Measurements from ENCODE around the gene HOXC5.
"Not testable (repeated sequence)": the region's sequence is repeated elsewhere in the genome, so short reads cannot be mapped to it uniquely, and the experiment has no call there.

The HOXC5 gene

DNA sequence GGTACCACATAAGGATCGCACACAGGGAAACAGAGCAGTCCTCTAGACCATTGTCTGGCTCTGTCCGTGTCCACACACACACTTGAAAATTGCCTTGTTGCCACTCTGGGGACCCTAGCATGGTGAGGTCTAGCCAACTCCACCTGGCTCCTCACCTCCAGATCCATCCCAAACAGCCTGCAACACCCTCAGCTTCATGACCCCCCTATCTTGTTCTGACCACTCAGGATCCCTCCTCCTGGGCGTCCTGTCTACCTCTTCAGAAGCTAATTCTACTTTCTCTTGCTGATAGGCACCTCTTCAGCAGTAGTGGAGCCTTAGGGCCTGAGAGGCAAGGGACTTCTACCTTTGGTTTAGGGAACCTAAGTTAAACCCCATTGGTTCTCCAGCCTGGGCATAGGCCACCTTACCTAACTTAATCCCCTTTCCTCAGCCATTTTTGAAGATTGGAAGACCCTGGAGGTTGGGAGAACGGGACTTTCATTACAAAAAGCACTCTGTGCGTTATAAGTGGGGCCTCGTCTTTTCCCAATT, 697 bp upstream of the HOXC5 start:
- no peak for DNase-seq

DNA sequence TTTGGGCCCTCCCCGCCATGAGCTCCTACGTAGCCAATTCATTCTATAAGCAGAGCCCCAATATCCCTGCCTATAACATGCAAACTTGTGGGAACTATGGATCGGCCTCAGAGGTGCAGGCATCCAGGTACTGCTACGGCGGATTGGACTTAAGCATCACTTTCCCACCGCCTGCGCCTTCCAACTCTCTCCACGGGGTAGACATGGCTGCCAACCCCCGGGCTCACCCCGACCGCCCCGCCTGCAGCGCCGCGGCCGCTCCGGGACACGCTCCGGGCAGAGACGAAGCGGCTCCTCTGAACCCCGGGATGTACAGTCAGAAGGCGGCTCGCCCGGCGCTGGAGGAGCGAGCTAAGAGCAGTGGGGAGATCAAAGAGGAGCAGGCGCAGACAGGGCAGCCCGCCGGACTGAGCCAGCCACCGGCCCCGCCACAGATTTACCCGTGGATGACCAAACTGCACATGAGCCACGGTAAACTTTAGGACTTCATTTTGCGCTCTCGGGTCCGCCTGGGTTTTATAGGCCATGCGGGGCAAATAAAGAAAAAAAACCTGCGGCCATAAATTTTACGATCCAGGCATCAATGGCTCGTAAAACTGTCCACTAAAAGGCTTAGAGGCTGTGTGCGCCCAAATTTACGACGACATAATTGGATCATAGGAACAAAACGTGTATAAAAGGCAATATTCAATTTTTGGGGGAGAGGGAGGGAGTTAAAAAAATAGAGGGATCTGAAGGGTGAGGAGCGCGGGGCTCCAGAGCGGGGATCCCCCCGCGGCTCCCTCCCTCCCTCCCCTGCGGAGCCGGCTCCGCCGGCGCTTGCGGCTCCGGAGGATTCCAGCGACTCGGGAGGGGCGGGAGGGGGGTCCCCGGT, 493 bp downstream of the HOXC5 start:
- DNase-seq: no peak

DNA sequence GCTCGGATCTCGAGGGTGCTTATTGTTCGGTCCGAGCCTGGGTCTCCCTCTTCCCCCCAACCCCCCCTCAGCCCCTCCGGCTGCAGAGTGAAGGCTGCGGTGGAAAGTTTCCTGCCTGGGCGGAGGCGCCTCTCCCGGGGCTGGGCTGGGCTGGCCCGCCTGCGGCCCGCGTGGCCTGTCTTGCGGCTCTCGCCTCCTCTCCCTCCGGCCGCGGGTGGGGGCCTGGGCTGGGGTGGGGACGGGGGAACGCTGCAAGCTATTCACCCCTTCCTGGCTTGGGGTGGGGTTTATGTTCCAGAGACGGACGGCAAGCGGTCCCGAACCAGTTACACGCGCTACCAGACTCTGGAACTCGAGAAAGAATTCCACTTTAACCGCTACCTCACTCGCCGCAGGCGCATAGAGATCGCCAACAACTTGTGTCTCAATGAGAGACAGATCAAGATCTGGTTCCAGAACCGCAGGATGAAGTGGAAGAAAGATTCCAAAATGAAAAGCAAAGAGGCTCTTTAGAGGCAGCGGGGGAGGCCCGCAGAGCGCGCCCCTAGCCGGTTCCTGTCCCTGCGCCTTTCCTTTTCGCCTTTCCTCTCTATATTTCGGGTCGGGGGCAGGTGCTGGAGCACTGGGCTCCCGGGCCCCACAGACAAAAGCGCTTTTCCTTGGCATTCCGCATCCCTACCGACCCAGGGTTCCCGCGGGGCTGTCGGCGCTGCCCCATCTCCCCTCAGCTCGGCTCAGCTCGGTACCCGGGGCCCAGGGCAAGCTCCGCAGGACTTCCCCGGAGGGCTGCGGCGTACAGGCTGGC, 1.3 kb downstream of the HOXC5 start:
- no peak for DNase-seq

DNA sequence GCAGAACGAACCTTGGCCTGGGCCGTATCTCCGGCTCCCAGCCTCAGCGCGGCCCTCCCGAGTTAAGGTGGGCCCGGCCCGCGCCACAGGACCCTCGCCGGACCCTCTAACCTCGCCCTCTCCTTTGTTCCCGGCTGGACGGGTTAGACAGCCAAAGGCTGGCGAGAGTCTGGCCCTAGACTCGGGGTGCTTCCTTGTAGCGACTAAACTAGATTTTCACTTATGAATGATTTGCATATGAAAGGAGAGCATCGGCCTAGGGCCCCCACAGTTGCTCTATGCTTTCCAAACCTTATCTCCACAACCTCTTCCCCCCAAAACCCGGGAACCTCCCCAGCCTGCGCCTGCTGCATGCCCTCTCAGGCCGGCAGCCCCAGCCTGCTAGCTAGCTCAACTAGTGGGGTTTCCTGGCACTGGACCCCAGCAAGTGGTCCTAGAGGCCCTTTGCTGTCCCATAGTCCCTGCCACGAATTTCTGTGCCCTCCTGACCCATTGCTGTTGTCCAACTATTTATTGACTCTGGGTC, 2.0 kb downstream of the HOXC5 start:
- DNase-seq: no peak

DNA sequence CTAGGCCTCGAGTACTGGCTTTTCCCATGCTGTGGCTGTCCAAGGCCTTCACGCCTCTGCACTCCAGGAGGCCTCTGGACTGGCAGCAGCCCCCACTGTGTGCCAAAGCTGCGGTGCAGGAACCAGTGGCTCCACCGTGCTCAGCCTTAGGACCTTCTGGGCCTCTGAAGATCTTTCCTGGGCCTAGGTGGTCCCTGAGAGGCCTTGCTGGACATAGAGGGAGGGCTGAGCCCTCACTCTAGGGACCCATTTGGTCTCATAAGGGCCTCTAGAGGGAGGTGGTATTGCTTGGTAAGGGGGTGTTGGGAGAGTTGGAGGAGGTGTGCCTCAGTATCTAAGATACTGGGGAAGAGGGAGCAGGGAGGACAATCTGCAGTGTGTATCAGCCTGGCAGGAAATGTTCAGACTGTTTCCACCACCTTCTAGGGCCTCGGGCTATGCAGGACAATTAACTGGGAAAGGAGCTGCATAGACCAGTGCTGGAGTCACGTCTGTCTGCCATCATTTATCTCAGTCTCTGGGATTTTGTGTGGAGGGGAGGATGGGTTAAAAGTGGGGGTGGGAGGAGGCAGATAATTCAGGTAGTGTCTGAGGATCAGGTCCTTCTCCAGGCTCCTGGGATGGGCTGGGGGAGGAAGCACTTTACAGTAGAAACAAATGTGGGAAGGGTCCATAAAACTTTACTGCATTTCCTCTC, 2.9 kb downstream of the HOXC5 start:
- no peak for DNase-seq

DNA sequence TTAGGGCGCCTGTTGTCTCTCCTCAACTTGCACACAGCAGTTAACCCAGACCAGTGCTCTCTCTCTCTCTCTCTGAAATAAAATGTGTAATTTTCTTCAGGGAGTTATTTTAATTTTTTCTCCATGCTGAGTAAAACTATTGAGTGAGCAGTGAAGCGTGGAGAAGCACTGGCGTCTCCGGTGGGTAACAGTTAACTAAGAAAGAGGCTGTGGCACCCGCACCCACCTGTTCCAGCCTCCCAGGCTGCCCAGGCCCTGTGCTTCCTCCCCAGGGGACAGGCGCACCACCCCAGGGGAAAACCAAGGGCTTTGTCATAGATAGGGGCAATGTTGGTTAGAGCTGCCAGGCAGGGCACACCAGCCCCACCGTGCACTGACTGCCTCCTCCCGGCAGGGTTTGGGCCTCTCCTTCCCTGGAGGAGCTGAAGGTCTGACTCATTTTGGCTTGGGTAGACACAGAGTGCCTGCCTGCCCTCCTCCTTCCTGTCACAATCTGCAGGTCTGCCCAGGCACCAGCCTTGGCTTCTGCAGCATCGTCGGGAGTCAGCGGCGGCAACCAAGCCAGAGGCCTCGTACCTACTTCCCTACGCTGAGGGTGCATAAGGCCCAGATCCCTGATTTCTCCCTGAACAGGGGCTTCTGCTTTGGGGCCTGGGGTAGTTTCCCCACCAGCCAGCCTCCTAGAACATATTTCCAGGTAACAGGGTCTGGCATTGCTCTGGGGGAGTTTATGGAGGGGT, 3.9 kb downstream of the HOXC5 start:
- no peak for DNase-seq

DNA sequence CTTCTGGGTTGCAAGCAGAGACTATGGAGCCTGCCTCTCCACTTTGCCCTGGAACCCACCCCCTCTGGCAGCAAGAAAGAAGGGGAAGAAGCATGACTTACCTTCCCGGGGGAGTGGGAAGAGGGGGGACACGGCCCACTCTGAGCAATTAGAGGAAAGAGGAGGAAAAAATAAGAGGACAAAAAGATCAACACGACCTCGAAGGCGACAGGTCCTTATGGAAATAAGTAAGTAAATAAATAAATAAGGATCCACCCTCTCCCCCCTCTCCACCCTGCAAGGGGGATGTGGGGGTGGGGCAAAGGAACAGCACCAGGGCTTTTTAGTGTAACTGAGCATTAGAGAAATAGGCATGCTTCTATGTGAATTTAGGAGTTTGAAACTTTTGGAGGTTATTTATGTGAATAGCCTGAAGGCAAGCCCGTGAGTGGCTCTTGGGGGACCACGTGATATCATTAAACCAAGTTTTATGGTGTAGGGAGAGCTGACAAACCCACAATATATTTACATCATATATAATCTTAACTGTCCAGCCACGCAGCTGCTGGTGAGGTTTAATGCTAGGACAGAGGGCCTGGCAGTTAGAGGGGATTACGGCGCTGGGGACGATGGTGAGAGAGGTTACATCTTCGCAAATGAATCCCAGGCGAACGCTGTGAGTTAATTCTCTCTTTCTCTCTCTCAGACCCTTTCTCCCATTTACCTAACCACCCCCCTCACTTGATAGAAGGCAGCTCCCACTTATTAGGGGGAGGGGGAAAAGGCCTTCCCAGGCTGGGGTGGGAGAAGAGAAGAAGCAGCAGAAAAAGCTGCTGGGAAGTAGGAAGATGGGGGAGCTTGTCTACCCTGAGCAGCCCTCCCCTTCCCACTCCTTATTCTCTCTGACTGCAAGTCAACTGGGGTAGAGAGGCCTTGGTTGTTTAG, 4.8 kb downstream of the HOXC5 start:
- DNase-seq: no peak

DNA sequence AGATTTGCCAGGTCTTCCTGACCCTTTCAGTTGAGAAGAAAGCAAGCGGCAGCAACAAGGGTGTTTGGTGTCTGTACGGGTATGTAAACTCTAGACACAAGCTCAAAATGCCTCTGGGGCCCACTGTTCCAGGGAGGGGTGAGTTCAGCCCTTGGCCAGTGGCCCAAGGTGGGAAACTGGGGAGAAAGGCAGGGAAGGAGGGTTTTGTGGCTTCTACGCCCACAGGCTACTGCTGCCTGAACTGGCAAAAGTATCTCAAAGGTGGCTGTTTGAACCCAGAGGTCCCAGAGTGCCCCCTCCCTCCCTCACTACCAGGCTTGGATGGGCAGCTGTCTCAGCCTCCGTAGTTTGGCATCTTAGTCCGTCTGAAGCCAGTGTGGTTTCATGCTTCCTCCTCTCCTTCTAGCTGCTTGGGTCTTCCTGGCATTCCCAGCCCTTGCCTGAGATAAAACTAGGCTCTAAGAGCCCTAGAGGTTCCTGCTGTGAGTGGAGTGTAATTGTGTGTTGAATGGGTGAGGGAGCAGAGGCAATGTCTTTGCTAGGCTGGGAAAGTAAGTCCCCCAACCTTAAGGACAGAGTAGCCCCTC, 5.5 kb downstream of the HOXC5 start:
- no peak for DNase-seq

DNA sequence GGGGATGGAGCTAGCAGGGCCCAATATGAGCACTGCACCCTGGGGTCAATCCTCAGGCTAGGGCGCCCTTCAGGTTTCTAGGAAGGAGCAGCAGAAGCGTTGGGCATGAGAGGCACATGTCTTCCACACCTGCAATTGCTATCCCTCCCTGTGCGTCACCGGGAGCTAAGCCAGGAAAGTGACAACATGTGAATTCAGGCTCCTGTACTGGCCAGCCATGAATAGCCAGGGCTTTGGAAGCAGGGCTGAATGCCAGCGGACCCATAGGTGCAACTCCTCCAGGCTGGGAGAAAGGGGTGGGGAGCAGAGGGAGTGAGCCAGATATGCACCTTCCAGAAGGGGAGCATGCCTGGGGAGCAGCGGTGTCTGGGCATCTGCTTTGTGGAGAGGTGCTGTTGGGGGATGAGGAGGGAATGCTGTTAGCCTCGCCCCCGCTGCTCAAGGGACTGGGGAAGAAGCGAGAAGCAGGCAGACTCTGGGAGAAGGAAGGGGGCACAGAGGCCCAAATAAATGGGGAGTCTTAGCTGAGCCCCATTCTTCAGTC, 6.1 kb downstream of the HOXC5 start:
- DNase-seq: no peak

DNA sequence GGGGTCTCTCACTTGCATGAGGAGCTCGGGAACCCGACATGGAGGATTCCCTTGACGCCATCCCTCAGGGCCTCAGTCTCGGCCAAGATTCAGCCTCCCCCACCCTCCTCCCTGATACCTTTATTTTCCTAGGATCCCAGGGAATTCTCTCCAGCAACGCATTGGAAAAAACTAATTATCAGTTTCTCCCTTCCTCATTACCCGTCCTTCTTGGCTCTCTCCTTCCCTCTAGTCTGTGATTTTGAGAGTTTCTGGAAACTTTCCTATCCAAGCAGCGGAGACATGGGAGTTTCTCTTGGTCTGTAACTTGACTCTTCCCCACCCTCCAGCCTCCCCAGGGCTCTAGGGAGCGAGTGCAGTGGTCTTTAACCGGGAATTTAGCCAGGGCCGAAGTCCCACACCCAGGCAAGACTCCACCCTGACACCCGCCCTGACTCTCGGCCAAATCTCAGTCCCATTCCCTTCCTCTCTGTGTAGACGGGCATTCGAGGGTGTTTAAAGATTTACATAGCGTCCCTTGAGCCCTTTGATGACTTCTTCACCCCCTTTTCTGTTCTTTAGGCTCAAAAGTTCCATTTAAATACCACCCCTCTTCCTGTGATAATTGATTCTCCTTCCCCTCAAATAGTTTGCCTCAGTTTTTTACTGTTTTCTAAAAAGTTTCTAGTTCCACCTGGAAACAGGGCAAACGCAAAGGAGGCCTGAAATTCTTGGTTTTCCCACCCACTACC, 6.7 kb downstream of the HOXC5 start:
- DNase-seq: no peak

DNA sequence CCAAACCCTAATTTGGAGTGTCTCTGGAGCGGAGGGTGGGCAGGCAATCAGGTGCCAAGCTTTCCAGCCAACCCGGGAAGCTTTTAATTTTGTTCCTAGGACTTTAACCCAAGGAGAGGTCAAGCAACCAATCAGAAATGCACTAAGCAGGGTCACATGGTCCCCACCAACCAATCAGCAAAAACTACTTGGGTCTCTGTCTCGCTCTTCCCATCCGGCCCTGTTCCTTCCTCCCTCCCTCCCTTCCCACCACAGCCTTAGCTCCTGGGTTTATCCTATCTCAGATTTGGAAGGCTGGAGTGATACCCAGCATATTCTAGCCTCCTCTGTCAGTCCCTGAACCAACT, 7.3 kb downstream of the HOXC5 start:
- DNase-seq: no peak

- DNase-seq: no peak
These were observed 7.8 kb downstream of the HOXC5 start for GRCh38 chr12:54040648-54041047.

GRCh38 chr12:54041097-54041690, 8.3 kb downstream of the HOXC5 start:
- DNase-seq: no peak

DNA sequence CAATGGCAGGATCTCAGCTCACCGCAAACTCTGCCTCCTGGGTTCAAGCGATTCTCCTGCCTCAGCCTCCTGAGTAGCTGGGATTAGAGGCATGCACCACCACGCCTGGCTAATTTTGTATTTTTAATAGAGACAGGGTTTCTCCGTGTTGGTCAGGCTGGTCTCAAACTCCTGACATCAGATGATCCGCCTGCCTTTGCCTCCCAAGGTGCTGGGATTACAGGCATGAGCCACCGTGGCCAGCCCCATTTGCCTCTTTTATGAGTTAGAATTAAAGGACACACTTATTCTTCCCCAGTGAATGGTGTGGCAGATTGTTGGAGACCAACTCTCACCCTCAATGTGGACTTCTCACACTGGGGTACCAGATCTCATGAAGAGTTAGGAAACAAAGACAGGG, 9.2 kb downstream of the HOXC5 start:
- not testable (repeated sequence) for DNase-seq

GRCh38 chr12:54042970-54043853, 10.4 kb downstream of the HOXC5 start:
- no peak for DNase-seq

- no peak for DNase-seq
These were observed 11.7 kb downstream of the HOXC5 start for GRCh38 chr12:54044425-54045103.
